ENCODE results near the gene XPA. TPM values are rescaled to one million over a fixed set of nuclear protein-coding genes. Genes with fewer than 3 reads are reported as not detected.
A peak's percentile ranks its signal among the peaks of the same experiment; 100 is the strongest.
"Not testable (repeated sequence)": the region's sequence is repeated elsewhere in the genome, so short reads cannot be mapped to it uniquely, and the experiment has no call there.

The XPA gene
- total RNA-seq: 10 to 100 TPM in 1 of 2 donors, 1 to 10 TPM in 1; 9.6 to 15.8 TPM

DNA sequence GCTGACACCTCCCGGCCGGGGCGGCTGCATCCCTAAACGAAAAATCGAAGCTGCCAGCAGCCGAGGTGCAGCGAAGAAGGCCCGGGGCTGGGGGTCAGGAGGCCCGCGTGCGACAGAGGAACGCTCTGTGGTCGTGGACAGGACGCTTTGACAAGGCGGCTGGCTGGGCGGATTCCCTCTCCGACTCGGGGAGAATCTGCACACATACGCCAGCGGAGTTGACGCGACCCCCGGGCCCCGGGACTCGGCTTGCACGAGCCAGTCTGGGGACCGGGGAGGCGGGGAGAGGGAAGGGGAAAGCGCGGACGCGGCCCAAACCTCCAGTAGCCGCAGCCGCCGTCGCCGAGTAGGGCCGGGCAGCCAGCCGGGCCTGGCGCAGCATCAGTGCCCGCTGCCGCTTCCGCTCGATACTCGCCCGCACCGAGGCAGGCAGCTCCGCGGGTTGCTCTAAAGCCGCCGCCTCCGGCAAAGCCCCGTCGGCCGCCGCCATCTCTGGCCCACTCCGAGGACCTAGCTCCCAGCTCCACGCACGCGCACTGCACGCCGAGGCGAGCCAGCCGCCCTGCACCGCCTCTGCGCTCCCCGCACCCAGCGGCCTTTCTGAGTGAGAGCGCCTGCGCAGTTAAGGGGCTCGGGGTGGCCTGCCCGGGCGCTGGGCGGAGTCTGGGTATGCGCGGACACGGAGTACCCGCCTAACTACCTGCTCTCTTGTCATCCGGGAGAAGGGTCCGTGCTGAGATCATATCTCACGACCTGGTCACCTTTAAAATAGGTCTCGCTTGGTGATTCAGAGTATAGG, at the start of gene XPA:
Gene XPA (minus strand): TSS at position 538 of the 799 bp plus-strand sequence. CDS start 48 bp downstream, at position 490.
- ATAC-seq (peak; percentile 99), DNase-seq (peak; percentile 96 to 98 (median 98))
- H3K27me3 ChIP-seq: no peaks in the 10 kb centered on the region
- 0% methylated on average over 1 to 73 of the region's 82 CpGs for WGBS, 2 donors
- peak; percentile 89 to 93 (median 91) for TF ChIP-seq POLR2A (IDR thresholded peaks at IDR 0.05)
- TF ChIP-seq, protein P1, sequence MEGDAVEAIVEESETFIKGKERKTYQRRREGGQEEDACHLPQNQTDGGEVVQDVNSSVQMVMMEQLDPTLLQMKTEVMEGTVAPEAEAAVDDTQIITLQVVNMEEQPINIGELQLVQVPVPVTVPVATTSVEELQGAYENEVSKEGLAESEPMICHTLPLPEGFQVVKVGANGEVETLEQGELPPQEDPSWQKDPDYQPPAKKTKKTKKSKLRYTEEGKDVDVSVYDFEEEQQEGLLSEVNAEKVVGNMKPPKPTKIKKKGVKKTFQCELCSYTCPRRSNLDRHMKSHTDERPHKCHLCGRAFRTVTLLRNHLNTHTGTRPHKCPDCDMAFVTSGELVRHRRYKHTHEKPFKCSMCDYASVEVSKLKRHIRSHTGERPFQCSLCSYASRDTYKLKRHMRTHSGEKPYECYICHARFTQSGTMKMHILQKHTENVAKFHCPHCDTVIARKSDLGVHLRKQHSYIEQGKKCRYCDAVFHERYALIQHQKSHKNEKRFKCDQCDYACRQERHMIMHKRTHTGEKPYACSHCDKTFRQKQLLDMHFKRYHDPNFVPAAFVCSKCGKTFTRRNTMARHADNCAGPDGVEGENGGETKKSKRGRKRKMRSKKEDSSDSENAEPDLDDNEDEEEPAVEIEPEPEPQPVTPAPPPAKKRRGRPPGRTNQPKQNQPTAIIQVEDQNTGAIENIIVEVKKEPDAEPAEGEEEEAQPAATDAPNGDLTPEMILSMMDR (IDR thresholded peaks at IDR 0.05): no peak
- intact Hi-C loops (cut with DNase I): no loop called here
- no peaks in the 10 kb centered on the region for H3K36me3 ChIP-seq (replicated peaks in 1 of 2; ENCODE audit: insufficient read depth in 1 of 2, low read depth in 2 of 2)
- H3K27ac ChIP-seq: peak within 1 kb of the TSS; percentile 86 to 92 (median 89)
- H3K4me1 ChIP-seq: peaks cover 39% of the 10 kb centered on the region
- no peaks in the 10 kb centered on the region for H3K9me3 ChIP-seq
- H3K4me3 ChIP-seq: peak within 1 kb of the TSS; percentile 76 to 78

DNA sequence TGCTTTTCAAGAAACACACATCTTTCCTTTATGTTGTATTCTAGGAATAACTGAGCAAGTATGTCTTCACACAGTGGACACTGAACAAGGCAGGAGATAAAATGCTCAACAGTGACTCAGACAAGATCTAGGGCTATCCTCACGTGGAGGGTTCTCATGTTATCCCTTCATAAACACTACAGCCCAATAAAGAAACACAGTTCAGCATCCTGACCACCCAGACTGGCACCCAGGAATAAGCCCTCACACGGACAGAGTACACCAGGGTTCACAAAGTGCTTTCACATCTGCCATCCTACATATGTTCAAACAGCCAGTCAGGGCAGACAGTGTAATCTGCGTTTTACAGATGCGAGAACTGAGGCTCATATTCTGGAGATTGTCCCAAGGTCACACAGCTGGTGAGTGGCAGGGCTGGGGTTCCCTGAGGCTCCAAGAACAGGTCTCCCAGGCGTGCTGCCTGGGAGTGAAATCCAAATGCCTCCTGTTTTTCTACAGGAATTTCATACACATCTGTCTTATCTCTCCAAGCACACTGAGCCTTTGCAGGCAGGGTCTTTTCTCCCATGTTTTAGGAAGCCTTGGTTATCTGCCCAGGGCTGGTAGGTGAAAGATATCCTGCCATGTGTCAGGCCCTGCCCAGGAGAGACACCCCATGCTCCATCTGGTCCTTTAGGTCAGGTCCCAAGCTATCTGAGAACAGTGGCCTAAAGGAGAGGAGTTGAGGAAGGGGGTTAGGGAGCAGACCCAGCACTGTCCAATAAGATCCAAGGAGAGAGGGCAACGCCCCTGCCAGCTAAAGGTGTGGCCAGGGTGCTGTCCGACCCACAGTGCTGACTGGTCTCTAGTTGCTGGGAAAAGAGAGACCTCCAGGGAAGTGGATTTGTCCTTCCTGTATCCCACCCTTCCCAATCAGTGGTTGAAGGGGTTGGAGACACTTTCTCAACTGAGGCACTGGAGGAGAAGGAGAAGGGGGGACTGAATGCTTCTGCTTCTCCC, 47.9 kb upstream of the XPA start:
- WGBS, 2 donors: 37 to 44% methylated on average over 5 to 7 of the region's 7 CpGs
- TF ChIP-seq, protein P1 (IDR thresholded peaks at IDR 0.05): no peak
- TF ChIP-seq POLR2A (IDR thresholded peaks at IDR 0.05): no peak
- H3K36me3 ChIP-seq (replicated peaks in 1 of 2; ENCODE audit: insufficient read depth in 1 of 2, low read depth in 2 of 2): no peaks in the 10 kb centered on the region

DNA sequence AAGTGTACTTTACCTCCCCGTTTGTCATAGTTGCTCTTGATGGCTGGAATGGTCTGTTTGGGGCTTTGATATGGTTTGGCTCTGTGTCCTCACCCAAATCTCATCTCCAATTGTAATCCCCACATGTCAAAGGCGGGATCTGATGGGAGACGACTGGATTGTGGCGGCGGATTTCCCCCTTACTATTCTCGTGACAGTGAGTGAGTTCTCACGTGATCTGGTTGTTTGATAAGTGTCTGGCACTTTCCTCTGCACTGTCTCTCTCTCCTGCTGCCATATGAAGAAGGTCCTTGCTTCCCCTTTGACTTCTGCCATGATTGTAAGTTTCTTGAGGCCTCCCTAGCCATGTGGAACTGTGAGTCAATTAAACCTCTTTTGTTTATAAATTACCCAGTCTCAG, 46.9 kb upstream of the XPA start:
- H3K9me3 ChIP-seq; ATAC-seq; H3K4me3 ChIP-seq; H3K27ac ChIP-seq; H3K36me3 ChIP-seq (replicated peaks in 1 of 2; ENCODE audit: insufficient read depth in 1 of 2, low read depth in 2 of 2); H3K27me3 ChIP-seq; intact Hi-C loops (cut with DNase I); DNase-seq: not testable (repeated sequence)
- H3K4me1 ChIP-seq: peaks cover 13% of the 10 kb centered on the region
- 63 to 68% methylated on average over 7 of the region's 7 CpGs for WGBS, 2 donors

More for the DNA sequence above, 47.9 kb upstream of the XPA start:
- no peak overlapping the region for H3K4me3 ChIP-seq
- no peaks in the 10 kb centered on the region for H3K27me3 ChIP-seq
- peak in 1 of 4 donors; percentile 20 for DNase-seq
- H3K4me1 ChIP-seq: peaks cover 13% of the 10 kb centered on the region
- ATAC-seq: no peak
- H3K27ac ChIP-seq: no peak overlapping the region
- H3K9me3 ChIP-seq: no peaks in the 10 kb centered on the region
- intact Hi-C loops (cut with DNase I): no loop called here

DNA sequence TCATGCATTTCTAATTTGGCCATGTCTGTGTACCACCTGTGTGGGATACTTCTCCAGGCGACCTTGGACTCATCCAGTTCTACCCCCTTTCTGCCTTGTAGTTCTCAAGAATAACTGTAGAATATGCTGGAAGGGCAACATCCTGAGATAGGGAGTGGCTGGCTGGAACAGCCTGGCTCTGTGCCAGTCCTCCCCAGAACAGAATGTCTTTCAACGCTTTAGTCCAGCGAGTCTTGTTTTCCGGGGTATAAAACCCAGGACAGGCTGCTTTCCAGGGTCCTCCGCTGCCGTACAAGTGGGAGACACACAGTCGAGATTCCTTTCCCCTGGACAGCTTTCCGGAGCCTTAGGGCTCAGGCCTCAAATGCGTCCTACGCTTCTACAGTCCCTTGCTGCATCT, 45.4 kb upstream of the XPA start:
- no peaks in the 10 kb centered on the region for H3K9me3 ChIP-seq
- 87 to 91% methylated on average over 9 to 10 of the region's 10 CpGs for WGBS, 2 donors
- TF ChIP-seq POLR2A (IDR thresholded peaks at IDR 0.05): no peak
- TF ChIP-seq, protein P1 (IDR thresholded peaks at IDR 0.05): no peak
- H3K27me3 ChIP-seq: no peaks in the 10 kb centered on the region
- no peaks in the 10 kb centered on the region for H3K36me3 ChIP-seq (replicated peaks in 1 of 2; ENCODE audit: insufficient read depth in 1 of 2, low read depth in 2 of 2)
- ATAC-seq (no peak), DNase-seq (no peak)
- no peak overlapping the region for H3K4me3 ChIP-seq
- intact Hi-C loops (cut with DNase I): no loop called here
- no peak overlapping the region for H3K27ac ChIP-seq
- H3K4me1 ChIP-seq: peaks cover 13% of the 10 kb centered on the region

DNA sequence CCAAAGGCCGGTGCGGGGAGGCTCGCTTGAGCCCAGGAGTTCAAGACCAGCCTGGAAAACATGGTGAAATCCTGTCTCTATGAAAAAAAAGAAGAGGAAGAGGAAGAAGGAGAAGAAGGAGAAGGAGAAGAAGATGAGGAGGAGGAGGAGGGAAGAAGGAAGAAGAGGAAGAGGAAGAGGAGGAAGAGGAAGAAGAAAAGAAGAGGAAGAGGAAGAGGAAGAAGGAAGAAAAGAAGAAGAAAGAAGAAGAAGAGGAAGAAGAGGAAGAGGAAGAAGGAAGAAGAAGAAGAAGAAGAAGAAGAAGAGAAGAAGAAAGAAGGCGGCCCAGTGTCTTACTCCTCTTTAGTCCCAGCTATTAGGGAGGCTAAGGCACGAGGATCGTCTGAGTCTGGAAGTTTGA, 44.8 kb upstream of the XPA start:
- H3K27me3 ChIP-seq: no peaks in the 10 kb centered on the region
- H3K9me3 ChIP-seq: no peaks in the 10 kb centered on the region
- DNase-seq: no peak
- no peak for ATAC-seq
- H3K4me1 ChIP-seq: peaks cover 13% of the 10 kb centered on the region
- H3K4me3 ChIP-seq: no peak overlapping the region
- 80 to 92% methylated on average over 6 of the region's 6 CpGs for WGBS, 2 donors
- H3K27ac ChIP-seq: no peak overlapping the region
- intact Hi-C loops (cut with DNase I): no loop called here
- no peaks in the 10 kb centered on the region for H3K36me3 ChIP-seq (replicated peaks in 1 of 2; ENCODE audit: insufficient read depth in 1 of 2, low read depth in 2 of 2)
- TF ChIP-seq, protein P1 (IDR thresholded peaks at IDR 0.05): no peak
- no peak for TF ChIP-seq POLR2A (IDR thresholded peaks at IDR 0.05)
